Lower leg skin (tissue), 3 donors: Measurements from ENCODE around the gene GOLGA7B.

Experiments used
- CTCF ChIP-seq, 3 donors: fragments of 450-650 bp; IDR thresholded peaks; one replicate each; pipeline ENCODE4 v1.5.1; 2016; ENCODE audit warnings: antibody characterized with exemption in 3 of 3, mild to moderate bottlenecking in 3 of 3, moderate library complexity in 2 of 3
- POLR2A ChIP-seq, 2 donors: fragments of 450-650 bp; IDR thresholded peaks; one replicate each; pipeline ENCODE4 v1.6.1; 2016 to 2017; ENCODE audit warnings: antibody characterized with exemption in 2 of 2, mild to moderate bottlenecking in 1 of 2, moderate library complexity in 1 of 2

- no peak for TF ChIP-seq POLR2A (IDR thresholded peaks at IDR 0.05)
- no peak for TF ChIP-seq CTCF (IDR thresholded peaks at IDR 0.05)
Observed at GRCh38 chr10:97894092-97894491, 44.4 kb downstream of the GOLGA7B start.
